NB4 (cell line): ENCODE results near the gene BOLA2B.
A peak's percentile ranks its signal among the peaks of the same experiment; 100 is the strongest.
"Not testable (repeated sequence)": the region's sequence is repeated elsewhere in the genome, so short reads cannot be mapped to it uniquely, and the experiment has no call there.

ENCODE experiments used
- DNase-seq: peaks from one replicate; pipeline ENCODE4 v3.0.0; 2010; ENCODE audit warnings: low read depth
- H3K4me3 ChIP-seq: one replicate; pipeline ENCODE4 v1.5.1; 2011; ENCODE audit warnings: mild to moderate bottlenecking, low read depth, low read length, moderate library complexity
- CTCF ChIP-seq: IDR thresholded peaks from one replicate; pipeline ENCODE4 v1.5.1; 2012; ENCODE audit warnings: low read depth, low read length
- MYC ChIP-seq: IDR thresholded peaks from 2 replicates; pipeline ENCODE4 v1.6.1; 2011; ENCODE audit warnings: low read depth, low read length
- POLR2A ChIP-seq: IDR thresholded peaks from 2 replicates; pipeline ENCODE4 v1.6.1; 2011; ENCODE audit warnings: mild to moderate bottlenecking; ENCODE audit not compliant: insufficient read length; ENCODE audit errors: extremely low read depth
- TF ChIP-seq, protein P1 (sequence below): IDR thresholded peaks from 2 replicates; pipeline ENCODE4 v1.6.1; 2011; ENCODE audit warnings: low read depth, low read length

Gene BOLA2B

GRCh38 chr16:30179195-30179594, 14.3 kb downstream of the BOLA2B start:
- DNase-seq = no peak
- TF ChIP-seq MYC (no peak), POLR2A (no peak), CTCF (no peak)
- TF ChIP-seq, protein P1, sequence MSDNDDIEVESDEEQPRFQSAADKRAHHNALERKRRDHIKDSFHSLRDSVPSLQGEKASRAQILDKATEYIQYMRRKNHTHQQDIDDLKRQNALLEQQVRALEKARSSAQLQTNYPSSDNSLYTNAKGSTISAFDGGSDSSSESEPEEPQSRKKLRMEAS = no peak
- H3K4me3 ChIP-seq = no peak overlapping the region

GRCh38 chr16:30176876-30177275, 16.6 kb downstream of the BOLA2B start:
- peak; percentile 59 for DNase-seq
- not testable (repeated sequence) for H3K4me3 ChIP-seq

GRCh38 chr16:30173054-30173453, 20.4 kb downstream of the BOLA2B start:
- no peak for TF ChIP-seq CTCF
- TF ChIP-seq, protein P1 = no peak
- no peak for TF ChIP-seq POLR2A
- TF ChIP-seq MYC = no peak
- no peak overlapping the region for H3K4me3 ChIP-seq
- DNase-seq = peak; percentile 14

GRCh38 chr16:30170145-30170544, 23.3 kb downstream of the BOLA2B start:
- DNase-seq, H3K4me3 ChIP-seq: not testable (repeated sequence)

DNA sequence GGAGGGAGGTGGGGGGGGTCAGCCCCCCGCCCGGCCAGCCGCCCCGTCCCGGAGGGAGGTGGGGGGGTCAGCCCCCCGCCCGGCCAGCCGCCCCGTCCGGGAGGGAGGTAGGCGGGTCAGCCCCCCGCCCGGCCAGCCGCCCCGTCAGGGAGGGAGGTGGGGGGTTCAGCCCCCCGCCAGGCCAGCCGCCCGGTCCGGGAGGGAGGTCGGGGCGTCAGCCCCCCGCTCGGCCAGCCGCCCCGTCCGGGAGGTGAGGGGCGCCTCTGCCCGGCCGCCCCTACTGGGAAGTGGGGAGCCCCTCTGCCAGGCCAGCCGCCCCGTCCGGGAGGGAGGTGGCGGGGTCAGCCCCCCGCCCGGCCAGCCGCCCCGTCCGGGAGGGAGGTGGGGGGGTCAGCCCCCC, 24.1 kb downstream of the BOLA2B start:
- not testable (repeated sequence) for DNase-seq, H3K4me3 ChIP-seq

- DNase-seq, H3K4me3 ChIP-seq: not testable (repeated sequence)
These were observed 24.7 kb downstream of the BOLA2B start for GRCh38 chr16:30168746-30169145.

DNA sequence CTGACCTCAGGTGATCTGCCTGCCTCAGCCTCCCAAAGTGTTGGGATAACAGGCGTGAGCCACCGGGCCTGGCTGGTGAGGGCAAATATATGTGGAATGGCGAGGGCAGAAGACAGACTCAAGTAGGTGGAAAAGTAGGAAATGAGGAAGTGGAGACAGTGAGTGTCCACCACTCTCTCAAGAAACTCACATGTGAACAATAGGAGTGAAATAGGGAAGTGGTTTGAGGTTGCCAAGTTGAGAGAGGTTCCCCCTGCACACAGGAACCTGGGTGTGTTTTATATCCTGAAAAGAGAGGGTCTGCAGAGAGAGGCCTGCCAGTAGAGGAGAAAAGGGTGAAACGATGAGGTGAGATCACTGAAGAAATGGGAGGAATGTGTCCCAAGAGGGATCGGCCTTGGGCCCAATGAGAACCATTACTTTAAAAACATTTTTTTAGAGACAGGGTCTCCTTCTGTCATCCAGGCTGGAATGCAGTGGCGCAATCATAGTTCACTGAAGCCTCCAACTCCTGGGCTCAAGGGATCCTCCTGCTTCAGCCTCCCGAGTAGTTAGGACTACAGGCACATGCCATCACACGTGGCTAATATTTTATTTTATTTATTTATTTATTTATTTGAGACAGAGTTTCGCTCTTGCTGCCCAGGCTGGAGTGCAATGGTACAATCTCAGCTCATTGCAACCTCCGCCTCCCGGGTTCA, 27.1 kb downstream of the BOLA2B start:
- H3K4me3 ChIP-seq = no peak overlapping the region
- TF ChIP-seq, protein P1 = peak; percentile 76
- TF ChIP-seq CTCF (no peak), POLR2A (no peak), MYC (peak; percentile 39)
- peak; percentile 97 for DNase-seq

GRCh38 chr16:30163538-30163937, 29.9 kb downstream of the BOLA2B start:
- TF ChIP-seq CTCF (no peak), MYC (no peak), POLR2A (no peak)
- TF ChIP-seq, protein P1 = no peak
- DNase-seq = no peak
- no peak overlapping the region for H3K4me3 ChIP-seq
